Gastrocnemius medialis (tissue), 4 donors: ENCODE measurements around the gene STK38L.

Experiments used
- CTCF ChIP-seq, 5 experiments: fragments of 450-650 bp in 3 of 5; fragments of 200-600 bp in 2 of 5; sonication (generic) in 2 of 5; IDR thresholded peaks in 4 of 5; conservative IDR thresholded peaks in 1 of 5; 1 replicate in 4 of 5; 2 replicates in 1 of 5; pipeline ENCODE4 v1.5.1; 2016 to 2019; ENCODE audit warnings: antibody characterized with exemption in 5 of 5, mild to moderate bottlenecking in 3 of 5, moderate library complexity in 3 of 5
- POLR2A ChIP-seq, 2 donors: fragments of 450-650 bp; IDR thresholded peaks; one replicate each; pipeline ENCODE4 v1.6.1; 2017; ENCODE audit warnings: antibody characterized with exemption in 2 of 2, mild to moderate bottlenecking in 2 of 2, moderate library complexity in 2 of 2

GRCh38 chr12:27243006-27243405 is 1.1 kb upstream of the STK38L start:
- TF ChIP-seq CTCF (IDR thresholded peaks at IDR 0.05 in 4 of 5, conservative IDR thresholded peaks at IDR 0.05 in 1 of 5) (no peak), POLR2A (IDR thresholded peaks at IDR 0.05) (no peak)
